K562 (cell line): ENCODE results near the gene CCDC32. TPM values are rescaled to one million over a fixed set of nuclear protein-coding genes. Genes with fewer than 3 reads are reported as not detected.

Experiments
- ARID3A ChIP-seq: IDR thresholded peaks from 2 replicates; pipeline ENCODE4 v1.6.1; 2012; ENCODE audit warnings: low read depth, low read length, improper control_type of control experiment, borderline replicate concordance
- ATF6 ChIP-seq: sonication (generic); formaldehyde crosslinking; IDR thresholded peaks from 2 replicates; pipeline ENCODE4 v1.4.0; 2020; ENCODE audit warnings: mild to moderate bottlenecking, missing genetic modification reagents
- CHD2 ChIP-seq: IDR thresholded peaks from 2 replicates; pipeline ENCODE4 v1.6.1; 2011; ENCODE audit warnings: low read depth, low read length
- ETV5 ChIP-seq: sonication (generic); formaldehyde crosslinking; IDR thresholded peaks from 2 replicates; pipeline ENCODE4 v1.4.0; 2020; ENCODE audit warnings: low read depth, mild to moderate bottlenecking, missing genetic modification reagents
- HNRNPLL ChIP-seq: fragments of 200-400 bp; formaldehyde crosslinking; IDR thresholded peaks from 2 replicates; pipeline ENCODE4 v1.6.1; 2017; ENCODE audit warnings: low read length, low read depth, mild to moderate bottlenecking; ENCODE audit not compliant: poor library complexity, severe bottlenecking
- MXI1 ChIP-seq: IDR thresholded peaks from 2 replicates; pipeline ENCODE4 v1.6.1; 2011; ENCODE audit warnings: low read depth, mild to moderate bottlenecking, improper control_type of control experiment, low read length
- SMAD1 ChIP-seq: fragments of 150-350 bp; IDR thresholded peaks from 2 replicates; pipeline ENCODE4 v1.6.1; 2014; ENCODE audit warnings: low read length, low read depth; ENCODE audit not compliant: partially characterized antibody
- SP1 ChIP-seq: sonication (generic); formaldehyde crosslinking; IDR thresholded peaks from 2 replicates; pipeline ENCODE4 v1.8.1; 2022; ENCODE audit warnings: mild to moderate bottlenecking, missing genetic modification reagents
- VEZF1 ChIP-seq: fragments of 200-800 bp; sonication (Bioruptor generic); IDR thresholded peaks from 2 replicates; pipeline ENCODE4 v1.6.1; 2017; ENCODE audit warnings: missing genetic modification characterization, missing compliant biosample characterization
- ZBTB8A ChIP-seq: fragments of 450-650 bp; IDR thresholded peaks from 2 replicates; pipeline ENCODE4 v1.6.1; 2018; ENCODE audit warnings: mild to moderate bottlenecking, moderate library complexity; ENCODE audit not compliant: partially characterized antibody
- ZKSCAN3 ChIP-seq: fragments of 250-450 bp; sonication (Bioruptor Pico); IDR thresholded peaks from 2 replicates; pipeline ENCODE4 v1.4.0; 2020
- ZNF407 ChIP-seq: fragments of 450-650 bp; IDR thresholded peaks from 2 replicates; pipeline ENCODE4 v1.6.1; 2016; ENCODE audit warnings: low read depth
- ZNF766 ChIP-seq: fragments of 200-800 bp; sonication (Bioruptor generic); conservative IDR thresholded peaks from 2 replicates; pipeline ENCODE4 v1.6.1; 2016; ENCODE audit warnings: missing genetic modification characterization, missing compliant biosample characterization
- ZNF780A ChIP-seq: fragments of 250-450 bp; sonication (Bioruptor Pico); IDR thresholded peaks from 2 replicates; pipeline ENCODE4 v1.5.0; 2021; ENCODE audit warnings: mild to moderate bottlenecking
- polyA plus RNA-seq, 8 experiments: library from polyadenylated mRNA; depleted of rRNA in 4 of 8; stranded (reverse) in 5 of 8; unstranded in 3 of 8; fragments of >200 nt; fragmentation: Nextera tagmentation in 2 of 8; fragmentation: Illumina TruSeq in 1 of 8; extraction: Ambion mirVana in 2 of 8; extraction: Trizol in 1 of 8; gene quantifications; 2 replicates each; pipeline versions ENCODE4 v1.2.1 to v1.2.3, GENCODE V29; 2011 to 2014; ENCODE audit warnings: inconsistent platforms in 1 of 8, missing spikeins in 1 of 8
- total RNA-seq, 7 experiments: library from RNA; depleted of rRNA in 6 of 7; stranded (reverse); fragments of >200 nt in 6 of 7; fragmentation: Illumina TruSeq in 2 of 7; extraction: Trizol in 2 of 7; gene quantifications; 2 replicates each; pipeline versions ENCODE4 v1.2.1 to v1.2.3, GENCODE V29; 2011 to 2021; ENCODE audit warnings: low replicate concordance in 1 of 7

CCDC32 gene
- total and polyA plus RNA-seq, 9 of the 15 experiments (the other 6 are each of a cell fraction or from before 2014, with no cell fraction given) = 22.2 to 94.8 (median 37.1) TPM

GRCh38 chr15:40564591-40565332 lies at the start of gene CCDC32 (continued):
- no peak for TF ChIP-seq ZNF407
- TF ChIP-seq ZKSCAN3 (CRISPR knock-in tag) = no peak
- TF ChIP-seq ARID3A = no peak
- TF ChIP-seq VEZF1 (CRISPR knock-in tag) = peak; percentile 69; the same call in 1 of the 2 replicates
- peak; percentile 78 for TF ChIP-seq ETV5
- TF ChIP-seq CHD2 = 0 out of 2 replicates have a peak, but pooled peaks have one; percentile 6
- TF ChIP-seq ZNF780A = no peak
- no peak for TF ChIP-seq ATF6 (CRISPR knock-in tag)
- peak; percentile 77 for TF ChIP-seq SP1 (CRISPR knock-in tag)
- TF ChIP-seq ZBTB8A = no peak
- peak; percentile 73; the same call in 1 of the 2 replicates for TF ChIP-seq MXI1
- TF ChIP-seq HNRNPLL = peak; percentile 78
- no peak for TF ChIP-seq SMAD1
- TF ChIP-seq ZNF766 = no peak
